K562 treated with DMSO at 1 percent for 4 hours (cell line): ENCODE results near the gene RBL1. TPM values are rescaled to one million over a fixed set of nuclear protein-coding genes. Genes with fewer than 3 reads are reported as not detected.

Experiments used
- total RNA-seq: library from RNA; unstranded; fragments of 300-600 nt; gene quantifications from 2 replicates; pipeline ENCODE4 v1.2.3, GENCODE V29; 2022; ENCODE audit not compliant: insufficient read depth

The RBL1 gene, protein sequence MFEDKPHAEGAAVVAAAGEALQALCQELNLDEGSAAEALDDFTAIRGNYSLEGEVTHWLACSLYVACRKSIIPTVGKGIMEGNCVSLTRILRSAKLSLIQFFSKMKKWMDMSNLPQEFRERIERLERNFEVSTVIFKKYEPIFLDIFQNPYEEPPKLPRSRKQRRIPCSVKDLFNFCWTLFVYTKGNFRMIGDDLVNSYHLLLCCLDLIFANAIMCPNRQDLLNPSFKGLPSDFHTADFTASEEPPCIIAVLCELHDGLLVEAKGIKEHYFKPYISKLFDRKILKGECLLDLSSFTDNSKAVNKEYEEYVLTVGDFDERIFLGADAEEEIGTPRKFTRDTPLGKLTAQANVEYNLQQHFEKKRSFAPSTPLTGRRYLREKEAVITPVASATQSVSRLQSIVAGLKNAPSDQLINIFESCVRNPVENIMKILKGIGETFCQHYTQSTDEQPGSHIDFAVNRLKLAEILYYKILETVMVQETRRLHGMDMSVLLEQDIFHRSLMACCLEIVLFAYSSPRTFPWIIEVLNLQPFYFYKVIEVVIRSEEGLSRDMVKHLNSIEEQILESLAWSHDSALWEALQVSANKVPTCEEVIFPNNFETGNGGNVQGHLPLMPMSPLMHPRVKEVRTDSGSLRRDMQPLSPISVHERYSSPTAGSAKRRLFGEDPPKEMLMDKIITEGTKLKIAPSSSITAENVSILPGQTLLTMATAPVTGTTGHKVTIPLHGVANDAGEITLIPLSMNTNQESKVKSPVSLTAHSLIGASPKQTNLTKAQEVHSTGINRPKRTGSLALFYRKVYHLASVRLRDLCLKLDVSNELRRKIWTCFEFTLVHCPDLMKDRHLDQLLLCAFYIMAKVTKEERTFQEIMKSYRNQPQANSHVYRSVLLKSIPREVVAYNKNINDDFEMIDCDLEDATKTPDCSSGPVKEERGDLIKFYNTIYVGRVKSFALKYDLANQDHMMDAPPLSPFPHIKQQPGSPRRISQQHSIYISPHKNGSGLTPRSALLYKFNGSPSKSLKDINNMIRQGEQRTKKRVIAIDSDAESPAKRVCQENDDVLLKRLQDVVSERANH
- 9.7 and 10.1 TPM in 2 replicates for total RNA-seq

DNA sequence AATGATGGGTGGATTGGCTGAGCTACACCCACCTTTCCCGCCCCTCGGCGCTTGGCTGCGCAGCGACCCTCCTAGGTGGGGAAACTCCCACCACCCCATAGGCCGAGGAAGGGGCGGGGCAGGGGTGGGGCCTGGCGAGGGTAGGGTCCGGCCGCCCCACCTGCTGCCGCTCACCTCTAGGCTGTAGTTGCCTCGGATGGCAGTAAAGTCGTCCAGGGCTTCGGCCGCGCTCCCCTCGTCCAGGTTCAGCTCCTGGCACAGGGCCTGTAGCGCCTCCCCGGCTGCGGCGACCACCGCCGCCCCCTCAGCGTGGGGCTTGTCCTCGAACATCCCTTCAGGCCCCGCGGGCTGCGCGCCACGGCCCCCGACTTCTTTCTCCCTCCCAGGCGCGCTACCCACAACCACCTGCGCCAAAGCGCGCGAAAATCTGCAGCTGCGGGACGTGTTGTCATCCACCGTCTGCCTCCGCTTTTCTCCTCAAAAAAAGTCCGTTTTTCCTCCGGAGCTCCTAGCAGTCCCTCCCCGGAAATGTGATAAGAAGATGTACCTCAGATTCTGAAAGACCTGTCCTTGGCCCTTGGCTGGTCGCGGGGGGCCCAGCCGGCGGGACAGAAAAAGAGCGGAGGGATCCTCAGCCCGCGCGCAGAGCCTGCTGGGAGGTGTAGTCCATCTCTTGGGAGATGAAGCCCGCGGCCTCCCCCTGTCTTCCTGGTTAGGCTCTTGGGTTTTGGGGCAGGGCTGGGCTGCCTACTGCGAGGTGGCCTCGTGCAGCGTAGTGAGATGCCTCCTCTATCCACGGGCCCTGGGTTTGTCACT, at the start of gene RBL1:
Gene RBL1, minus strand, starts transcription at position 399 of the 816 bp plus-strand sequence. Its CDS starts 69 bp downstream, at position 330.

DNA sequence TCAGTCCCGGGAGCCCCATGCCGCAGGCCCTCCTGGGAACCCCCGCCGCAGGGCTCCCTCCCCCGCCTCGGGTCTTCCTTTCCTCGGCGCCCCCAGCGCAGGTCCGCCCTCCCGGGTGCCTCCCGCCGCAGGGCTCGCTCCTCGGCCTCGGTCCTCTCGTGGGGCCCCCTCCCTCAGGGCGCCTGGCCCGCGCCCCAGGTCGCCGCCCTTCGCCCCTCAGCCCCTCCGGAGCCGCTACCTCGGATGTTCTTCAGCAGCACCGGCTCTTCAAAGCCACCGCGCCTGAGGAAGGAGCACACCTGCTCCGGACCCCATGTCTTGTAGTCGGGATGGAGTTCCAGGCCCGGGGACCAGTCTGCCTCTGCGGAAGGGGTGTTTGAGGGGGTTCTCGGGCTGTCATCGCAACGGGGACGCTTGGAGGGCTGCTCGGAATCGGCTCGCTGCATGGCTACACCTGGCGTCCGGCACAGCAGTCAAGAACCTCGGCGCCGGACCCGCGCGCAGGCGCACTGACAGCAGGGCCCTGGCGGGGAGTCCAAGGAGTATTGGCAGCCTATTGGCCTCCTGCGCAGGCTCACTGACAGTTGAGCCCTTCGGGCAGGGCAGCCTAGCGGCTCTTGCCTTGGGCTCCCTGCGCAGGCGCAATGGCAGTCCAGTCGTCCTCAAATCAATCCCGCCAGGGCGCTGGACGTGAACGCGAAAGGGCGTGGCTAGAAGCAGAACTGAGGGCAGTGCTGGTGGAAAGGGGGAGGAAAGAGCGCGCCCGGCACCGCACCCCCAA, 144.4 kb downstream of the RBL1 start, which contains the start of gene SAMHD1:
Gene SAMHD1, minus strand, starts transcription at position 511 of the 781 bp plus-strand sequence. Its CDS starts 65 bp downstream, at position 446.

Other genes with a start within 250 kb of the RBL1 start
- gene TLDC2, start 219.9 kb downstream of the RBL1 start, total RNA-seq = not detected in 2 replicates
- gene SAMHD1, start 144.3 kb downstream of the RBL1 start, total RNA-seq = 9.7 and 11.4 TPM in 2 replicates
- gene RPN2, start 83.3 kb upstream of the RBL1 start, total RNA-seq = 302 and 372 TPM in 2 replicates
- gene MROH8, start 83.6 kb upstream of the RBL1 start, total RNA-seq = 1.9 TPM in 1 of 2 replicates, not detected in the other
- not detected in 2 replicates for gene GHRH, start 165.8 kb upstream of the RBL1 start, total RNA-seq
- gene MANBAL, start 193.7 kb upstream of the RBL1 start, total RNA-seq = 15.0 and 15.1 TPM in 2 replicates